A549 treated with RU486 at 1 μM for 4 hours (cell line): ENCODE measurements around the gene DYNC1H1. TPM values are rescaled to one million over a fixed set of nuclear protein-coding genes. Genes with fewer than 3 reads are reported as not detected.

Experiments used
- total RNA-seq: library from RNA; stranded (reverse); fragments of 200-300 nt; extraction: Qiagen RNA extraction; gene quantifications from 5 replicates; pipeline ENCODE4 v1.2.3, GENCODE V29; 2022; ENCODE audit warnings: low read depth

DYNC1H1 gene
- total RNA-seq, result 204 to 253 TPM (median 221 TPM) in 5 replicates

DNA sequence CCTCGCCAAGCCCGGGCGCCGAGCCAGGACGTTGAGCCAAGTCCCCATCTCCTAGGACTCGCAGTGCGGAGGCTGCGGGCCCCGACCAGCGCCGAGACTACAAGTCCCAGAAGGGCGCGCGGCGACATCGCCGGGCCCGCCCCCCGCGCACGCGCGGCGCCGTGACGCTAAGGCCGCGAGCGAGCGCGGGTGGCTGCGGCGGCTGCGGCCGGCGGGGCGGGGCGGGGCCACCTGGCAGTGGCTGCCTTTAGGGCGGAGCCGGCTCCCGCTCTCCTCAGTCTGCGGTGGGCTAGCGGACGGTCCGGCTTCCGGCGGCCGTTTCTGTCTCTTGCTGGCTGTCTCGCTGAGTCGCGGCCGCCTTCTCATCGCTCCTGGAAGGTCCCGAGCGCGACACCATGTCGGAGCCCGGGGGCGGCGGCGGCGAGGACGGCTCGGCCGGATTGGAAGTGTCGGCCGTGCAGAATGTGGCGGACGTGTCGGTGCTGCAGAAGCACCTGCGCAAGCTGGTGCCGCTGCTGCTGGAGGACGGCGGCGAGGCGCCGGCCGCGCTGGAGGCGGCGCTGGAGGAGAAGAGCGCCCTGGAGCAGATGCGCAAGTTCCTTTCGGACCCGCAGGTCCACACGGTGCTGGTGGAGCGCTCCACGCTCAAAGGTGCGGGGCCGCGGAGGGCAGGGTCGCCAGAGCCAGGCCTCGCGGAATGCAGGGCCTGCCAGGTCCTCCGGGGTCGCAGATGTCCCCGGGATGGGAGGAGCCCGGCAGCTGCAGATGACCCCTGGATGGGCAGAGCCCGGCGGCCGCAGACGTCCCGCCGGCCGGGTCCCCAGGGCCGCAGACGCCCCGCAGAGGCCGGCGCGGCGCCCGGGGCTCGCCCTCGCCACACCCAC lies at the start of gene DYNC1H1:
DYNC1H1 (plus strand) TSS at position 277 of the 884 bp plus-strand sequence; CDS start at position 396, 119 bp downstream.

DNA sequence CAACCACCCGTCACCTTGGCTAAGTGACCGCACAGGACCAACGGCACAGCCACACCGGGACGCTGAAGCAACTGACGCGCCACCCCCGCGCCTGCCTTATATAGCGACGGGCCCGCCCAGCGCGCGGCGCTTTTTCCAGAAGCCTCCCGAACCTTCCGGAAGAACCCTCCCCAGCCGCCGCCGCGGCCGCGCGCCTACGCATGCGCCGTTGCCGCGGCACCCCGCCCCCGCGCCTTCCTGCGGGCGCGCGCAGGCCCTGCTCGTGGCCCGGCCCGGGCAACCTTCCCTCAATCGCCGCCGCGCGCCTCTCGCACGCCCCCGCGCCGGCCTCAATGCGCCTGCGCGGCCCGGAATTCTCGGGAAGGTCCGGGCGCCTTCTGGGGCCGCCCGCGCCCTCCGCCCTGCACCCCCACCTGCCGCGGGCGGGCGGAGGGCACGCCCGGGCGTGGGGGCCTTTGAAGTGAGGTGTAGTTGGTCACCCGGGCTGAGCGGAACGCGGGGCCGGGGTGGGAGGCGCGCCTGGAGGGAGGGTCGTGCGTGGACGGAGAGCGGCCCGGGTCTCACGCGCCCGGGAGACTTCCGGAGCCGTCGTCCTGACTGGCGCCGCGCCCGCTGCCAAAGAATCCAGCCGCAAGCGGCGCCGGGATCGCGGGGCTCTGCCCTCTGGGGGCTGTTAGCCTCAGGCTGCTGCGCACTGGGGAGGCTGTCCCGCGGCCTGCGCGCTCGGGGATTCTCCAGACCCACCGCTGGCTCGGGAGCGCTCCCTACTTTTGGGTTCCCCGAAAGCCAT lies 122.8 kb downstream of the DYNC1H1 start, which contains the start of gene HSP90AA1:
HSP90AA1 (minus strand) TSS at position 73 of the 790 bp plus-strand sequence. CDS start 666 bp downstream, outside the sequence.

Other genes with a start within 250 kb of the DYNC1H1 start
- gene PPP2R5C, start 202.9 kb upstream of the DYNC1H1 start, total RNA-seq, result 59.2 to 74.7 TPM (median 70.6 TPM) in 5 replicates
- gene HSP90AA1, start 122.5 kb downstream of the DYNC1H1 start, total RNA-seq, result 692 to 1,070 TPM (median 878 TPM) in 5 replicates
- gene WDR20, start 175.3 kb downstream of the DYNC1H1 start, total RNA-seq, result 20.3 to 23.2 TPM (median 22.6 TPM) in 5 replicates